GM21786 (cell line): ENCODE results near the gene NXPH3.
"Not testable (repeated sequence)": the region's sequence is repeated elsewhere in the genome, so short reads cannot be mapped to it uniquely, and the experiment has no call there.

Experiments used
- ATAC-seq: cut with Tn5 transposase; IDR thresholded peaks from one replicate; pipeline ENCODE4 v1.9.1; 2021; ENCODE audit not compliant: unreplicated experiment

The NXPH3 gene

DNA sequence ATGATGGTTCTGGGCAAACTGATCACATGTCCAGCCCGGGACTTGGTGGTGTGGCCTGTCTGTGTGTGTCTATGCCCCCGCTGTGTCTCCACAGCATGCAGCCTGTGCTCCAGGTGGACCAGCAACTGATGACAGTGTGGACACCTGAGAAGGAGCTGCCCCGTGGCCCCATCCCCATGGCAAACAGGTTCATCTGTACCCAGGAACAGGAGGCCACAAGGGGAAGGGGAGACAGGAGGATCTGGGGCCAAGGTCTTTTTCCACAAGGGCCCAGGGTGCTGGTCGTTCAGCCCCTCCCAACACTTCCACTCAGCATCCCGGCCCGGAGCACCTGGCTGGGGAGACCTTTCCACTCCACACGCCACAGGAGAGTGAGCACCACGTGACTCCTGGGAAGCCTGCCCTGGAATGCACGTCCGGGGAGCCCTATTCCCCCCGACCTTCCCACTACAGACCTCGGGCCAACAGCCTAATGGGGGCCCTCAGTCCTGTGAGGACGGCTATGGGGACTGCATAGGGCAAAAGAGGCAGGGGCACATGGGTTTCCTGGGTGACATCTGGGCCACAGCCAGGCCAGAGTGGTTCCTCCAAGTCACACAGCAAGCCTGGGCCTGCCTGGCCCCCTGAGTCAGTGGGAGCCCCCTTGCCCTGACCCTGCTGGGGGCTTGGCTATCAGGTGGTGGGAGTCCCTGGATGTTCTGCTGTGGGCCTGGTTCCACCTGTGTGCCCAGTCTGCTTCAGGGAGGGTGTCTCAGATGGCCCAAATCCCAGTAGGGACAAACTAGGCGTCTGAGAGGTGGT, 20.8 kb upstream of the NXPH3 start:
- no peak for ATAC-seq

DNA sequence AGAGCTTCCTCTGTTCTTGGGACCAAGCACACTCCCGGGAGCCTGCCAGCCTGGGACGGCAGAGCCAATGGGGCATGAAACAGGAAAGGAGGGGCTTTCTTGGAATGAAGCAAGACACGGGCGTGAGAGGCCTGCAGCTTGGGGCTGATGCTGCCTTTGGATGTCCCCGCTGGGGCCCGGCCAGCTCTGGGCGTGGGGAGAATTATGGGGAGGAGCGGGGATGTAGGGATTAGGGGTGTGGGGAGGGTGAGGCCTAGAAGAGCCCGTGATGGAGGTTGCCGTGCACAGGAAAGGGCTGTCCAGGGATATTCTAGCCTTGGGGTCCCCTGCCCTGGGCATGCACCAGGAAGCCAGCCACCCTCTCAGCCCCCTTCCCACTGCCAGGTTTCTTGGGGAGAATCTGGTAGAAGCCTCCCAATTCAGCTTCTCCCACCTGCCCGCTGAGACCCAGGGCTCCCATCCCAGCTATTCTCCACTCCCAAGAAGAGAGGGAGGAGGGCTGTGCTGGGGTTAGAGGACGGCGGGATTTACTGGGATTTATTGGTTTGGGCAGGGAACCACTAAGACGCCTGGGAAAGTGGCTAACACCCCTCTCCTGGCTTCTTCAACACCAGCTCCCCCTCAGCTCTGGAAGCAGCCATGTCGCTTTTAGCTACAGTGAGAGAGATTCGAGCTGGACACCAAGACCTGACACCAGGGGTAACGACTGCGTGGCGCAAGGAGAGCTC, 20.0 kb upstream of the NXPH3 start:
- no peak for ATAC-seq

DNA sequence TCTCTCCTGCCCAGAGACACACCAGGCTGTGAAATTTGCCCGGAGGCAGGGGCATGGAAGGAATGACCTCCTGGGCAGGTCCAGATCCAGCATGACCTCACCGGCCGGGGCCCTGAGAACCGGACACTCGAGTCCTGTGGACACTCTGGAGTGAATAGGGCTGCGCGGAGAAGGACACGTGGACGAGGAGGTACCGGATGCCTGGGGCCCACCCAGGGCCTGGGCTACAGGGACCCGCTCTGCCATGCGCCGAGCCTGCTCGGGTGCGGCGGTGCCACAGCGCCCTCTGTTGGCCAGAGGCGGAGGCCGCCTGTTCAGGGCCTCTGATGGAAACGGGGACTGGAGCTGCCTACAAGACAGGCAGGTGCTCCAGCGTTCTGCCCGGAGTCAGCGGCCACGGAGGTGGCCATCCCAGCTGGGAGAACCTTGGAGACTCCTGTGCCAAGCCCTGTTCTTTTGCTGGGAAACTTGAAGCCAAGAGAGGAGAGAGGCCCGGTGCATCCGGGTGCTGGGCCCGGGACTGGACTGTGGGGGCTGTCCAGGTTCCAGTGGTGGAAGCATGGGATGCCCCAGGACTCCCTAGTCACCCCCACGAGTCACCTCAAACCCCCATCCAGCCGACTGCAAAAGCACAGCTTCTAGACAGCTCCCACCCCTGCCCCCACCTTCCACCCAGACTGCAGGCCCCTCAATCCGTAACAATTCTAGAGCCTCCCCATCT, 19.3 kb upstream of the NXPH3 start:
- no peak for ATAC-seq

DNA sequence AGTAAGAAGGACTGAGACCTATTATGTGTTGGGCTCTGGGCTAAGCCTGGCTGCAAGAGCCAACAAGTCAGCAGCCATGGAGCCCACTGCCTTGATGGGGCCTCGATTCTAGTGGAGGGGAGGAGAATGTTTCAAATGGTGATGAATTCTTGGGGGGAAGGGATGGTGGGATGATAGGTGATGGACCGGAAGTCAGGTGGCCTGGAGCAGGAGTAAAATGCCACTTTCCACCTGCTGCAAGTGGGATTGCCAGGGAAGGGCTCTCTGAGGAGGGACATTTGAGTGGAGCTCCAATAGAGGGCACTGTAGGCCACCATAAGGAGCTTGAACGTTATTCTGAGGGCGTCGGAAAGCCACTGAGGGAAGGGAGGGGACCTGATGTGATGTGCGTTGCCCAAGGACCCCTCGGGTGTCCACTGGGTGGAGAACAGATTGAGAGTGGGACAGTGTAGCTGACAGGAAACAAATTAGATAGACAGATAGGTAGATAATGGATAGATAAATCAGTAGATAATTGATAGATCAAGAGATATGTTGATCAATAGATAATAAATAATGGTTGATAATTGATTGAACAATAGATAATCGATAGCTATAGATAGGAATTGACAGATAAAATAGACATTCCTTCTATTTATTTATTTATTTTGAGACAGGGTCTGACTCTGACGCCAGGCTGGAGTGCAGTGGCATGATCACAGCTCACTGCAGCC, 18.2 kb upstream of the NXPH3 start:
- no peak for ATAC-seq

DNA sequence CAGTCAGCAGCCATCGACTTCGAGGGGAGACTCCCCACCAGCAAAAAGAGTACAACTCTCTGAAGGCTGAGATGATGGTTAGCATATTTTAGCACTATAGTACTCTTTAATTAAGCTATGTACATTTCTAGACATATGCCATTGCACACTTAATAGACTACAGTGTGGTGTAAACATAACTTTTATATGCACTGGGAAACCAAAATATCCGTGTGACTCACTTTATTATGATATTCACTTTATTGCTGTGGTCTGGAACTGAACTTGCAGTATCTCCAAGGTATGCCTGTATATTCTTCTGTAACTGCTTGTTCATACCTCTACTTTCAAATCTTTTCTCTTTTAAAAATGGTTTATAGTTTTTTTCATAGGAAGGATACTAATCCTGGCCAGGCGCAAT, 11.0 kb upstream of the NXPH3 start:
- ATAC-seq: no peak

DNA sequence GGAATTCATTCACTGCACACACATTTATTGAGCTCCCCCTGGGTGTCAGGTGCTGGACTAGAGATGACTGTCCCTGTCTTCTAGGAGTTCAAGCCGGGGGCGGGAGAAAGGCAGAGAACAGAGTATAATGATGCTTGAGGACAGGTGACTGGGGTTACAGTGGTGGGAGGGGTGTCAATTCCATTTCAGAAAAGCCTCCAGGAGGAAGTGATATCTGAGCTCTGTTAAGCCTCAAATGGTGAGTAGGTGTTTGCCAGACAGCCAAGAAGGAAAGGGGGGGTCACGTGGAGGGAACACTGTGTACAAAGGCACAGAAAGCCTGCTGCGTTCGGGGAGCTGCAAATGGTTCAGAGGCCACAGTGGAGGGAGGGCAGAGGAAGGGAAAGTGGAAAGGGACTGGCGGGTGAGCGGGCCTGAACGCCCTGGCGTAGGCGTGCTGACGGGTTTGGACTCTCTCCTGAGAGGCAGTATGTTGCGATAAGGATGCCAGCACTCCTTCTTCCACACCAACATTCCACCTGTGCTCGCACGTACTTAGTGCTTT, 9.7 kb upstream of the NXPH3 start:
- ATAC-seq: no peak

DNA sequence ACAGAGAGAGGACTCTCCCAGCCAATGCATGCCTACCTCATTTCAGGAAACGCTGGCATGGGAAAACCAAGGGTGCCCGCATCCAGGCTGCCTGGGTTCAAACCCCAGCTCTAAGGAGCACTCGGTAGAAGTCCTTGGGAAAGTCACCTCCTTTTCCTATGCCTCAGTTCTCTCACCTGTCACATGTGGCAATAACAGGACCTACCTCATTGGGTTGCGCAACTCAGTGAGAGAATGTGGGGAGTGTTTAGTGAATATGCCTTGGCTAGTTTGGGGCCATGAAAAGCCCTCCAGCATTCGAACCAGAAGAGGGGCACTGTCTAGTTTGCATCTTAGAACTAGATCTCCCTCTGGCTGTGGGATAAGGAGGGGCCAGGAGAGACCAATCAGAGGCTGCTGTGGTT, 9.0 kb upstream of the NXPH3 start:
- ATAC-seq: no peak

DNA sequence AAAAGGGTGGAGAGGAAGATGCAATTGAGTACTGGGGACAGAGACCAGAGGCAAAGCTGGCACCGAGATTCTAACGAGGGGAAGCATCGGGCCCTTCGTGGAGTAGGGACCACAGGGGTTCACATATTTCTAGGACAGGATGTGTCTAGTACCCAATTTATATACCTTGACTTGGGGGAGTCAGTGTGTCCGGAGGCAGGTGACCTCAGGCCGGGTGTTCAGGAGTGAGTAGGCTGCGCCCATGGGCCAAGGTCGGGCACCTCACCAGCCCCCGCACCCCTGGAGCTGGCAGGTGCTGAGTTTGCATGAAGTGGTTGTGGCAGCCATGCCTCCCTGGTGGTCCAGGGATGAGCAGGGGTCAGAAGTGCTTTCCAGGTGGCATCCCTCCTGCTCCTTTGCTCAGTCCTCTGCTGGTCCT, 8.6 kb upstream of the NXPH3 start:
- no peak for ATAC-seq

DNA sequence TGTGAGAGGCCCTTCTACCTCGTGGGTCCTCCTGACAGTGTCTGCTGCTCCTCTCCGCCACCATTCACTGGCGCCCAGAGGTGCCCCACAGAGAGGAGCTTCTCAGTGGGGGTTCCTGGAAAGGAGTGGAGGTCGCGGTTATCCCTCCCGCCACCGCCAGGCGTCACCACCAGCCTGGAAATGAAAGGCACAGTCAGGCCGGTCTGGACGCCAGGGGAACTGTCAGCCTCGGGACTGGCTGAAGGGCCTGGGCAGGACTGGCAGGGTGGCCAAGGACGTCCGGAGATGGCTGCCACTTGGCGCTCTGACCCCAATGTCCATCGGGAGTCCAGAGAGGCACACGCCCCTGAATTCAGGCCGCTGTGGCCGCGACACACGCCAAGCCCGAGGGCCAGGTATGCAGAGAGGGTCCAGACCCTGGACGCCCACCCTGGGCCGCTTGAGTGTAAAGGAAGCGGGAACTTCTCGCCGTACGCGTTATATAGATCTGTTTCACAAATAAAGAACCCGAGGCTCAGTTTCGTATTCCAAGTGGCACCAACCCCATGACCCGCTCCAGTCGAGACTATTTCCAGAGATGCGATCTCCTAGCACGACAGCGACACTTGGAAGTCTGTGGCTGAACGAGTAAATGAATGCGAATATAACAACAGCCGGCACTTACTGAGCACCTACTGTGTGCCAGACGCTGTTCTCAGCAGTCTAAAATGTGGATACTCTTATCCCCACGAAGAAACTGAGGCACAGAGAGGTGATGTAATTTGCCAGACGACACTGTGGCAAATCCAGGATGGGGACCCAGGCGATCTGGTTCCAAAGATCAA, 7.6 kb upstream of the NXPH3 start:
- no peak for ATAC-seq

DNA sequence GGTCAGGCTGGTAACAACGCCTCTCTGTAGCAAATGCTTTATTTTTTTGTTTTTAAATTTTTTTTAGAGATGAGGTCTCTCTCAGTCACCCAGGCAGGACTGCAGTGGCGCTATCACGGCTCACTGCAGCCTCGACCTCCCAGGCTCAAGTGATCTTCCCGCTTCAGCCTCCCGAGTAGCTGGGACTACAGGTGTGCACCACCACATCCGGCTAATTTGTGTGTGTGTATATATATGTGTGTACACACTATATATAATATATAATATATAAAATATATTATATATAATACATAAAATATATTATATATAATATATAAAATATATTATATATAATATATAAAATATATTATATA, 7.0 kb upstream of the NXPH3 start:
- not testable (repeated sequence) for ATAC-seq

DNA sequence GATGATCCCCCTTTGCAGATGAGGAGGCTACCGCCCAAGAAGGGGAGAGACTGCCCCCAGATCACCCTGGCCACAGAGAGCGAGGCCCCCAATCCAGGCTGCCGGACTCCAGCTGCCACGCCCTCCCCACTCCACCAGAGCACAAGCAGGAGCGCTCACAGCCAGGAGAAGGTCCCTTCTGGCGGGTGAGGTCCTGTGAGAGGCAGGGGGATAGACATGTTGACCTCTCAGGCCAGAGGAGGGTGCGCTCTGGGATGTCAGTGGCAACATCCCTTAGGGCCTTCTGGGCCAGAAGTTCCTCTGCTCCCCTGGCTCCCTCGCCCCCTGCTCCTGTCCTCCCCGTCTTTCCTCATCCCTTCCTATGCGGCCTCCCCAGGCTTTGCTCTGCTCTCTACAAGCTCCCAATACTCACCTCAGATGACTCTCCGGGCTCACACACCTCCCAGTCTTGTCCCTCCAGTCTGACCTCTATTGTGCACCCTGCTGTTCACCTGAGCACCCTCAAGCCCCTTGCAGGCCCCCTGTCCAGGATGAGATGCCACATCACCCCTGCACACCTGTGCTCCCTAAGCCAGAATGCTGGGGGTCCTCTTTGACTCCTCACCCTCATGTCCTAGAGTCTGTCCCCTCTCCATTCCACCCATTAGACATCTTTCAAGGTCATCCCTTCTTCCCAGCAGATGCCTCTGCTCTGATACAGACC, 5.0 kb upstream of the NXPH3 start:
- ATAC-seq: no peak

DNA sequence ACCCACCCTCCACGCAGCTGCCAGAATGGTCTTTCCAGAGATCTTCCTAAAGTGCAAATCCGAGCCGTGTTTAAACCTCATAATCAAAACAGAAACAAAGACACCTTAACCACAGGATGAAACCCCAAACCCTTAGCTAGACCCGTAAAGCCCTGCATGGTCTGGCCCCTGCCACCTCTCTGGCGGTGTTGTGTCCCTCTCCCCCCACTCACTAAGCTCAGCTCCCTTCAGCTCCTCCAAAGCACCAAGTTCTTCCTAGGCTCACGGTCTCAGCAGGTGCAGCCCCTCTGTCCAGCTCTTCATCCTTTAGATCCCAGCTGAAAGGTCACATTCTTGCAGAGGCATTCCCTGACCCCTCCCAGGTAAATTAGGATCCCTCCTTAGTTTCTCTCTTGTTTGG, 4.4 kb upstream of the NXPH3 start:
- no peak for ATAC-seq

DNA sequence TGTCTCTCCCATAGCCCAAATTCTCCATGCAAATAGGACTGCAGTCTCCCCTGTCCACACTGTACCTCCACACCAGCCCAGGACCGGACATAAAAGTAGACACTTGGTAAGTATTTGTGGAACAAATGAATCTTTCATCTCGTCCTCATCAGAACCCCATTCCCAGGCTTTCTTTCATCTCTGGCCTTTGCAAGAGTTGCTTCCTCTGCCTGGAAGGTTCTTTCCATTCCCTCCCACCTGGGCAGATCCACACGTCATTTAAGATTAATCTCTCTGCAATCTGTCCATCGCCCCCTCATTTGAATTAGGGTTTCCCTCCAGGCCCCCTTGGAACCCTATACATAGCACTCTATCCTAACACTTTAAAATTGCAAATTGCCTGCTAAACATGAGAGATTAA, 3.9 kb upstream of the NXPH3 start:
- no peak for ATAC-seq

DNA sequence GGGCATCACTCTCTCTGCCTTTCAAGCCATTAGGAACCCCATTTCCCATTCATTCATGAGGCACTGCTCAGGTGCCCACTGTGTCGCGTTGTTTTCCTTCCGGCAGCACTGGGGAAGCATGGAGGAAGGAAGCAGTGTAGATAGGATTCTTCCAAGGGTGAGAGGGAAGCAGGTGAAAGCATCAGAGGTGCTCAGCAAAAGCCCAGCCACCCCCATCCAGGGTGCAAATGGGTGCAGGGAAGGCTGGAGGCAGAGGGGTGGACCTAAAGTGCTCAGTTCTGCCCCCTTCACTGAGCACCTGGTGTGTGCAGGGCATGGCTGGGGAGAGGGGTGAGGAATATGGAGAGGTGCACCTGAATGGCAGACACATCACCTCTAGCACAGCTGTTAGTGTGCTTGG, 3.4 kb upstream of the NXPH3 start:
- no peak for ATAC-seq

DNA sequence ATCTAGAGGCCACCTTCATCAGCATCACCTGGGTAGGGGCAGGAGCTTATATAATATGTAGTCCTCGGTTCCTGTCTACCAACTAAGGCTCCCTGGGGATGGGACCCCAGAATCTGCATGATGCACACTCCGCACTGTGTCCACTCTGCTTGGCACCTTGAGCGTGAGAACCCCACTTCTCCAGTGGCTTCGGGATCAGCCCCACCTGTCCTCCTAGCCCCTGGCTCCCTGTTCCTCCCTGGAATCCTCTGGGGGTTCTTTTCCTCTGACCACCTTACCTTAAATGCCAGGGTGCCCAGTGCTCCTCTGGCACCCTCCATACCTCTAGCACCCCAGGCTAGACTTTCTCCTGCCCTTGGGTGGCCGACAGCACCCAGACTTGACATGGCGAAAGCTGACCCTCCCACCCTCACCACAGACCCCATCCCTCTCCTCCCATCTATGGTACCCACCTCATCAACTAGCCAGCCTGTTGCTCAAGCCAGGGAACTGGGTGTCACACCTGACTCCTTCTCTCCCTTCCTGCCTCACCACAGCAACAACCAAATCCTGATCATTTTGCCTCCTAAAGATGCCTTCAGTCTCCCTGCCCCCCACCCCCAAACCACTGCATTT, 2.8 kb upstream of the NXPH3 start:
- ATAC-seq: no peak

DNA sequence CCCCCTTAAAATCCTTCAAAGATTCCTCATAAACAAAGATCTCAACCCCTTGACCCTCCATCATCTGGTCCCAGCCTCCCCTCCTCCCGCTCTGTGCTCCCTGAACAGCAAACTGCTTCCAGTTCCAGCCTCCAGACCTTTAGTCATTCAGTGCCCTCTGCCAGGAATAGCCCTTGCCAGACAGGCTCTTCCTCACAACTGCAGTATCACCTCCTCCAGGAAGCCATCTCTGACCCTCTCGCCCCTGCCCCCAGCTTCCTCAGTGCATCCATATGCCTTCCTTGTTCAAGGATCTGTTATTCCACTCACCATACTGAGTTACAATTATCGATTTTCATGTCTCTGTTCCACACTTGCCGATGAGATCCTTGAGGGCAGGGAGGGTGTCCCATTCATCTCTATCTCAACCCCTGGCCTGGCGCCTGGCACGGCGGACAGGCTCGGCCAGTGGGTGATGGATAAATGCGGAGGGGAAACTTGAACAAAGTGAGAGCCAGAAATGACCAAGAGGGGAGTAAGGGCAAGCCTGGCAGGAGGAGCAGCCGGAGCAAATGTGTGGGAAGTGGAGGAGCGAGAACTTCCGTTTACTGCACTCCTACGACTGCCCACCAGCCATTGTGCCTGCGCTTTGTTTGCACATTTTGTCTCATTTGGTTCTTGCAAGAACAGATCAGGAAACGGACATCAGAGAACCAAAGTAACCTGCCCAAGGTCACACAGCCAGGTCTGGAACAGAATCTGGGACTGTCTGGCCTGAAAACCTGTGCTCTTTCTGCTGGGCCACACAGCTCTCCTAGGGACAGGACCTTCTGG, 2.0 kb upstream of the NXPH3 start:
- no peak for ATAC-seq

DNA sequence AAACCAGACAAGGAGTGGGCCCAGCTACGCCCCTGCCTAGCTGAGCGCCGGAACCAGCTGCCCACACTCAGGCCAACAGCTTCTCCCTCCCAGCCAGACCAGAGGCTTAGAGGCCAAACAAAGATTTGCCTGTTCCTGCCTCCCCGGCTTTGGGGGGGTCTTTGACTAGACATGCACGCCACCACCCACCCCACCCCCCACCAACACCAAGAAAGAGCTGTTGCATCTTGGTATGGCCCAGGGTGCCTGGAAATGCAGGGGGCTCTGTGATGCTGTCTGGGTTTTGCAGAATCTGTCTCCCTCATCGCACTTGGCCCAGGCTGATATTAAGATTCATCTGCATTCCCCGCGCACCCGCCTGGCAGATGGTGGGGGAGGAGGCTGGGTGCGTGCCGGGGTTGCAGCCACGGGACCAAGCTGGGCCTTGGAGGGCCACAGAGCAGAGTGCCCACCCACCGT, 1.3 kb upstream of the NXPH3 start:
- ATAC-seq: no peak

DNA sequence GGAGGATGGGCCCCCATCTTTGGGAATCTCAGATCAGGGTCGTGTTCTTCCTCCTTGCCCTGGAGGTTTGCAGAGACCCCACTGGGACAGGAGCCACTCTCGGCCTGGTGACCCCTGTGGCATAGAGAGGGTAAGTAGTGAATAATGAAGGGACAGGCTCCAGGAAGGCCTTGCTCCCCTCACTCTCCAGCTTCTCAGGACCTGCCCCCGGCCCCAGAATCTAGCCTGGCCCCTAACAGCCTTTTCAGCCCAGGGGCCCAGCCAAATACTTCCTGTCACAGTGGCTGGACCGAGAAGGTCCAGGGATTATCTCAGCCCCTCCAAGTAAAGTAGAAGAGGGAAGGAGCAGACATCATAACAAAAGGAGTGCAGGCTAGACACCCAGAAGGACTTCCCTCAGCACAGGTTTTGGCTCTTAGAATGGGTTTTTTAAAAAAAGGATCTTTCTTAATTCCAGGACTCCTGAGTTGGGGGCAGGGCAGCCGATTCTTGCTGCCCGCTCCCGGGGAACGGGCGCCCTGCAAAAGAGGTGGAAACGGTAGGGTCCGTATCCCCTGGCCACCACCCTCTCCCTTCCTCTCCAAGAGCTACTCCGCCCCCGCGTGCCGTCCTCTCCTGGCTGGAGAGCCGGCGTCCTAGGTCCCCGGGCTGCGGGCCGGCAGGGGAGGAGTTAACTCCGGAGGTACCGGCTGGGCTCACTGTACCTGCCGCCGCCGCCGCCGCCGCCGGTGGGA, 559 bp upstream of the NXPH3 start:
- no peak for ATAC-seq
